Hepatocyte (in vitro differentiated cells): ENCODE results near the gene ALDH4A1.

Experiments
- CTCF ChIP-seq: fragments of 200-600 bp; sonication (generic); IDR thresholded peaks from 2 replicates; pipeline ENCODE4 v1.5.1; 2016; ENCODE audit warnings: antibody characterized with exemption, mild to moderate bottlenecking; ENCODE audit not compliant: poor library complexity
- EZH2 ChIP-seq: fragments of 200-600 bp; sonication (generic); IDR thresholded peaks from 2 replicates; pipeline ENCODE4 v1.6.1; 2016; ENCODE audit warnings: antibody characterized with exemption, mild to moderate bottlenecking, borderline replicate concordance
- EZH2phosphoT487 ChIP-seq: fragments of 200-600 bp; sonication (generic); IDR thresholded peaks from one replicate; pipeline ENCODE4 v1.6.1; 2018; ENCODE audit warnings: antibody characterized with exemption, mild to moderate bottlenecking, low read depth, moderate library complexity; ENCODE audit not compliant: unreplicated experiment, severe bottlenecking

DNA sequence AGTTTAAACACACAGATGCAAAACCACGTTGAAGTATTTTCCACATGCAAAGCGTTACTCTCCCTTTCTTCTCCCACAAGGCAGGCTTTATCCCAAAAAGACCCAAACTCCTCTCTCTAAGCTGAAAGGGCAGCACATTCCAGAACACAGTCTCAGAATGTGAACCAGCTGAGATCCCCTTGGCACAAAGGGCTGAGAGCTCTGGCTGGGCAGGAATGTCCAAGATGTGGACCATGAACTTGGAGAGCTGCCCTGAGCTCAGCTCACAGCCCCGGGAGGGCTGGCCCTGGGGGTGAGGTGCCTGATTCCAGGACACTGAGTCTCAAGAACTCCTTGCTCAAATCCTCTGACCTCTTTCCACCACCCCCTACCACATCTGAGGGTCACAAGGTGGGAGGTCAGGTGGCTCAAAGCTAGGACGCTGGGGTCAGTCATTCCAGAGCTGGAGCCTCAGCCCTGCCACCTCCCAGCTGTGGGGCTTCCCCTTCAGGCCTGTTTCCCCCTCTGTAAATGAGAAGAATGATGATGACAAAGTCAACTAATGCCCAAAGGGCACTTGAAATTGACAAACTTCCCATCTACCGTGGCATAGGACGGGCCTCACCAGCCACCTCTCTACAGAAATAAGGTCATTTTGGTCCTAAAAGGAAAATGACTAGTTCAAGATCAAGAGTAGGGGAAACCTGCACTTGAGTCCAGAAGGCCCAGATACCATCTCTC lies 11.5 kb downstream of the ALDH4A1 start:
- TF ChIP-seq CTCF (no peak), EZH2 (no peak), EZH2phosphoT487 (no peak)
